Fibroblast of lung (primary cell): ENCODE results near the gene CALHM1.

Experiments used
- CTCF ChIP-seq, 2 donors: IDR thresholded peaks in 1 of 2; conservative IDR thresholded peaks in 1 of 2; 1 replicate in 1 of 2; 2 replicates in 1 of 2; pipeline ENCODE4 v1.5.1; 2011 to 2012; ENCODE audit warnings: low read length in 2 of 2, control low read depth in 1 of 2, inconsistent platforms in 1 of 2, low read depth in 1 of 2, mild to moderate bottlenecking in 1 of 2
- EZH2 ChIP-seq: IDR thresholded peaks from 2 replicates; pipeline ENCODE4 v1.5.1; 2012; ENCODE audit warnings: low read length, control low read depth, mild to moderate bottlenecking; ENCODE audit errors: missing control alignments

GRCh38 chr10:103490986-103491314, 32.2 kb upstream of the CALHM1 start:
- TF ChIP-seq CTCF (conservative IDR thresholded peaks at IDR 0.05 in 1 of 2, IDR thresholded peaks at IDR 0.05 in 1 of 2; ENCODE audit: low read depth in 1 of 2, low read length in 2 of 2) (no peak), EZH2 (no peak)
